ENCODE results near the gene RGL1. TPM values are rescaled to one million over a fixed set of nuclear protein-coding genes. Genes with fewer than 3 reads are reported as not detected.

RGL1 gene
- total and polyA plus RNA-seq, 9 of the 15 experiments (the other 6 are each of a cell fraction or from before 2014, with no cell fraction given), result under 0.01 to 0.07 (median 0.04) TPM

- TF ChIP-seq MEIS2 (IDR thresholded peaks at IDR 0.05; ENCODE audit: partially characterized antibody) (no peak), SPI1 (IDR thresholded peaks at IDR 0.05; ENCODE audit: borderline replicate concordance, low read depth, low read length) (no peak), ZNF592 (IDR thresholded peaks at IDR 0.05) (no peak), CHAMP1 (IDR thresholded peaks at IDR 0.05) (no peak)
Measured at GRCh38 chr1:183916574-183916973, 111.7 kb downstream of the RGL1 start (continued).

Measured in K562 (cell line).